ENCODE measurements around the gene CD2BP2.
"Not testable (repeated sequence)": the region's sequence is repeated elsewhere in the genome, so short reads cannot be mapped to it uniquely, and the experiment has no call there.

Gene CD2BP2

DNA sequence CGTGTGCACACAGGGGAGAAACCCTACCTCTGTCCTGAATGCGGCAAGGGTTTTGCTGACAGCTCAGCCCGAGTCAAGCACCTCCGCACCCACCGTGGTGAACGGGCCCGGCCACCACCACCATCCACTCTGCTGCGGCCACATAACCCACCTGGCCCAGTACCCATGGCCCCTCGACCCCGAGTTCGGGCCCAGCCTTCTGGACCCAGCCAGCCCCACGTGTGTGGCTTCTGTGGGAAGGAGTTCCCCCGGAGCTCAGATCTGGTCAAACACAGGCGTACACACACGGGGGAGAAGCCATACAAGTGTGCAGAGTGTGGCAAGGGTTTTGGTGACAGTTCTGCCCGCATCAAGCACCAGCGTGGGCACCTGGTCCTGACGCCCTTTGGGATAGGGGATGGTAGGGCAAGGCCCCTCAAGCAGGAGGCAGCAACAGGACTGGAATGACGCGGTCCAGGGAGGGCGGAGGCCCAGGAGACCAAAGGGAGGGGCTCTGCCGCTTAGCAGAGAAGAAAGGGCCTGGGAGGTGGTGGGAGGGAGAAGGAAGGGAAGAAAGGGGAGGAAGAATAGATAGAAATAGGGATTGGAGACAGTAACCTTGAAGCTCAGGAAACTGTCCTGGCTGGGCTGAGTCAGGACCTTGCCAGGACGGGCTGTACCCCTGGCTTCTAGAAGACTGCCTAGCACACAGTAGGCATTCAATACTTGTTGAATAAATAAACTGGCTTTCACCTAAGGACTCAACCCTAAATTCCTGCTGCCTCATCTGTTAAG lies 43.7 kb upstream of the CD2BP2 start:
- H3K18ac ChIP-seq (ENCODE audit: low read length), result peak overlapping the region; percentile 41
- H2BK120ac ChIP-seq (ENCODE audit: low read depth, low read length), result no peak overlapping the region
- H3K4me2 ChIP-seq (ENCODE audit: insufficient read depth, low read length, poor library complexity, severe bottlenecking), result no peak overlapping the region
- H3K4me3 ChIP-seq (ENCODE audit: low read length in 2 of 2), result no peak overlapping the region
- peak overlapping the region; percentile 68 for H2AK5ac ChIP-seq (ENCODE audit: low read depth, low read length)
- H2AFZ ChIP-seq (ENCODE audit: low read length), result no peak overlapping the region
- no peaks in the 10 kb centered on the region for H3K27me3 ChIP-seq (ENCODE audit: control insufficient read depth in 3 of 3, insufficient read depth in 3 of 3, low read depth in 1 of 3, low read length in 3 of 3)
- peak overlapping the region; percentile 63 for H2BK12ac ChIP-seq (ENCODE audit: low read length)
- H3K4ac ChIP-seq (ENCODE audit: low read length), result no peak overlapping the region
- H4K8ac ChIP-seq (ENCODE audit: low read depth, low read length), result no peak overlapping the region
- no peaks in the 10 kb centered on the region for H3K9me3 ChIP-seq (replicated peaks in 1 of 2; ENCODE audit: control insufficient read depth in 2 of 2, insufficient read depth in 1 of 2, low read depth in 1 of 2, low read length in 2 of 2)
- no peak overlapping the region for H4K91ac ChIP-seq (ENCODE audit: low read depth, low read length, poor library complexity)
- peak overlapping the region; percentile 26 for H3K14ac ChIP-seq (ENCODE audit: low read length)
- H3K36me3 ChIP-seq (replicated peaks in 1 of 2; ENCODE audit: control insufficient read depth in 2 of 2, insufficient read depth in 2 of 2, low read length in 2 of 2), result peaks cover 18 to 37% of the 10 kb centered on the region in 2 donors
- no CpG with 5 or more reads among the region's 23 CpGs for WGBS, 2 donors (ENCODE audit: extremely low coverage in 2 of 2, insufficient read length in 2 of 2, insufficient replicate concordance in 1 of 2)
- peaks cover 17 to 23% of the 10 kb centered on the region in 2 donors for H3K4me1 ChIP-seq (ENCODE audit: control insufficient read depth in 2 of 2, insufficient read depth in 1 of 2, low read depth in 1 of 2, low read length in 2 of 2)
- H2BK15ac ChIP-seq (ENCODE audit: low read length), result peak overlapping the region; percentile 78
- DNase-seq (ENCODE audit: low spot score), result no peak
- H2BK5ac ChIP-seq (ENCODE audit: low read length), result peak overlapping the region; percentile 93
- peak overlapping the region; percentile 99 for H3K27ac ChIP-seq (replicated peaks; ENCODE audit: low read length)
- H3K79me1 ChIP-seq (ENCODE audit: low read depth, low read length), result peaks cover 15% of the 10 kb centered on the region
- H3K9ac ChIP-seq (ENCODE audit: low read depth, low read length, poor library complexity), result peak overlapping the region; percentile 72
- peak overlapping the region; percentile 18 for H3K23ac ChIP-seq (ENCODE audit: low read depth, low read length, poor library complexity)

DNA sequence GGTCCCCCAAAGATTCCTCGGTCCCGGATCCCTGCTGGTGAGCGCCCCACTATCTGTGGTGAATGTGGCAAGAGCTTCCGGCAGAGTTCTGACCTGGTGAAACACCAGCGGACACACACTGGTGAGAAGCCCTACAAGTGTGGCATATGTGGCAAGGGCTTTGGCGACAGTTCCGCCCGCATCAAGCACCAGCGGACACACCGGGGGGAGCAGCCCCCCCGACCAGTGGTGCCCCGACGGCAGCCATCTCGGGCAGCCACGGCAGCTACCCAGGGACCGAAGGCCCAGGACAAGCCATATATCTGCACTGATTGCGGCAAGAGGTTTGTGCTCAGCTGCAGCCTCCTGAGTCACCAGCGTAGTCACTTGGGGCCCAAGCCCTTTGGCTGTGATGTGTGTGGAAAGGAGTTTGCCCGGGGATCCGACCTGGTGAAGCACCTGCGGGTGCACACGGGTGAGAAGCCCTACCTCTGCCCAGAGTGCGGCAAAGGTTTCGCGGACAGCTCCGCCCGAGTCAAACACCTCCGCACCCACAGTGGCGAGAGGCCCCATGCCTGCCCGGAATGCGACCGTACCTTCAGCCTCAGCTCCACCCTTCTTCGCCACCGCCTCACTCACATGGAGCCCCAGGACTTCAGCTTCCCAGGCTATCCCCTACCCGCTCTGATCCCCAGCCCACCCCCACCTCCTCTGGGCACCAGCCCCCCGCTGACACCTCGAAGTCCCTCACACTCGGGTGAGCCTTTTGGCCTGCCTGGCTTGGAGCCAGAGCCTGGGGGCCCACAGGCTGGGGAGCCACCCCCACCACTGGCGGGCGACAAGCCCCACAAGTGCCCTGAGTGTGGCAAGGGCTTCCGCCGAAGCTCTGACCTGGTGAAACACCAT lies 42.9 kb upstream of the CD2BP2 start:
- H3K4me3 ChIP-seq (ENCODE audit: low read length in 2 of 2), result no peak overlapping the region
- H2BK12ac ChIP-seq (ENCODE audit: low read length), result peak overlapping the region; percentile 63
- H2AK5ac ChIP-seq (ENCODE audit: low read depth, low read length), result peak overlapping the region; percentile 68
- H3K23ac ChIP-seq (ENCODE audit: low read depth, low read length, poor library complexity), result peak overlapping the region; percentile 18
- peak overlapping the region; percentile 93 for H2BK5ac ChIP-seq (ENCODE audit: low read length)
- H3K18ac ChIP-seq (ENCODE audit: low read length), result no peak overlapping the region
- H4K8ac ChIP-seq (ENCODE audit: low read depth, low read length), result no peak overlapping the region
- peak overlapping the region; percentile 78 for H2BK15ac ChIP-seq (ENCODE audit: low read length)
- H3K14ac ChIP-seq (ENCODE audit: low read length), result no peak overlapping the region
- WGBS, 2 donors (ENCODE audit: extremely low coverage in 2 of 2, insufficient read length in 2 of 2, insufficient replicate concordance in 1 of 2), result no CpG with 5 or more reads among the region's 42 CpGs
- H3K9me3 ChIP-seq (replicated peaks in 1 of 2; ENCODE audit: control insufficient read depth in 2 of 2, insufficient read depth in 1 of 2, low read depth in 1 of 2, low read length in 2 of 2), result no peaks in the 10 kb centered on the region
- peaks cover 15% of the 10 kb centered on the region for H3K79me1 ChIP-seq (ENCODE audit: low read depth, low read length)
- H2BK120ac ChIP-seq (ENCODE audit: low read depth, low read length), result no peak overlapping the region
- no peak overlapping the region for H2AFZ ChIP-seq (ENCODE audit: low read length)
- no peak overlapping the region for H4K91ac ChIP-seq (ENCODE audit: low read depth, low read length, poor library complexity)
- peak overlapping the region; percentile 72 for H3K9ac ChIP-seq (ENCODE audit: low read depth, low read length, poor library complexity)
- H3K4ac ChIP-seq (ENCODE audit: low read length), result no peak overlapping the region
- peaks cover 18 to 37% of the 10 kb centered on the region in 2 donors for H3K36me3 ChIP-seq (replicated peaks in 1 of 2; ENCODE audit: control insufficient read depth in 2 of 2, insufficient read depth in 2 of 2, low read length in 2 of 2)
- no peak for DNase-seq (ENCODE audit: low spot score)
- H3K27me3 ChIP-seq (ENCODE audit: control insufficient read depth in 3 of 3, insufficient read depth in 3 of 3, low read depth in 1 of 3, low read length in 3 of 3), result no peaks in the 10 kb centered on the region
- no peak overlapping the region for H3K4me2 ChIP-seq (ENCODE audit: insufficient read depth, low read length, poor library complexity, severe bottlenecking)
- peaks cover 20 to 23% of the 10 kb centered on the region in 2 donors for H3K4me1 ChIP-seq (ENCODE audit: control insufficient read depth in 2 of 2, insufficient read depth in 1 of 2, low read depth in 1 of 2, low read length in 2 of 2)
- H3K27ac ChIP-seq (replicated peaks; ENCODE audit: low read length), result no peak overlapping the region

DNA sequence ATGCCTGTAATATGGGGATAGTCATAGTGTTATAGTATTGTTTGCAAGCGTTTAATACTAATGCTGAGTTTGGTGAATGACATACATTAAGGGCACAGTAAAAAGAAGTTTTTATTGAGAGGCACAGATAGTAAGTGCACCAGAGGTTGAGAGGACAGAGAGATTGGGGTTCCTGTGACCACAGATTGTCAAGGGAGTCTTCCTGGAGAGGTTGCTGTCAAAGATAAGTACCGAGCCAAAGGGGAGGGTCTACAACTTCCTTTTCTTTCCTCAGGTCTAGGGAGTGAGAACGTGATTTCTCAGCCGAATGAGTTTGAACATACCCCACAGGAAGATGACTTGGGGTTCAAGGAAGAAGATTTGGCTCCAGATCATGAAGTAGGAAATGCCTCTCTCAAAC lies 41.9 kb upstream of the CD2BP2 start:
- Histone ChIP-seq H3K14ac (ENCODE audit: low read length) (no peak overlapping the region), H3K27ac (replicated peaks; ENCODE audit: low read length) (no peak overlapping the region), H3K27me3 (ENCODE audit: control insufficient read depth in 3 of 3, insufficient read depth in 3 of 3, low read depth in 1 of 3, low read length in 3 of 3) (no peaks in the 10 kb centered on the region), H3K4me3 (ENCODE audit: low read length in 2 of 2) (no peak overlapping the region), H3K4me1 (ENCODE audit: control insufficient read depth in 2 of 2, insufficient read depth in 1 of 2, low read depth in 1 of 2, low read length in 2 of 2) (peaks cover 20 to 23% of the 10 kb centered on the region in 2 donors), H4K8ac (ENCODE audit: low read depth, low read length) (no peak overlapping the region), H2BK5ac (ENCODE audit: low read length) (no peak overlapping the region), H3K9ac (ENCODE audit: low read depth, low read length, poor library complexity) (no peak overlapping the region), H3K36me3 (replicated peaks in 1 of 2; ENCODE audit: control insufficient read depth in 2 of 2, insufficient read depth in 2 of 2, low read length in 2 of 2) (peaks cover 18 to 37% of the 10 kb centered on the region in 2 donors), H2BK12ac (ENCODE audit: low read length) (no peak overlapping the region), H3K18ac (ENCODE audit: low read length) (no peak overlapping the region), H4K91ac (ENCODE audit: low read depth, low read length, poor library complexity) (no peak overlapping the region), H2AK5ac (ENCODE audit: low read depth, low read length) (no peak overlapping the region), H3K4ac (ENCODE audit: low read length) (no peak overlapping the region), H3K9me3 (replicated peaks in 1 of 2; ENCODE audit: control insufficient read depth in 2 of 2, insufficient read depth in 1 of 2, low read depth in 1 of 2, low read length in 2 of 2) (no peaks in the 10 kb centered on the region), H2BK120ac (ENCODE audit: low read depth, low read length) (no peak overlapping the region), H3K4me2 (ENCODE audit: insufficient read depth, low read length, poor library complexity, severe bottlenecking) (no peak overlapping the region), H2AFZ (ENCODE audit: low read length) (no peak overlapping the region), H3K79me1 (ENCODE audit: low read depth, low read length) (peaks cover 15% of the 10 kb centered on the region), H2BK15ac (ENCODE audit: low read length) (no peak overlapping the region), H3K23ac (ENCODE audit: low read depth, low read length, poor library complexity) (no peak overlapping the region)
- DNase-seq (ENCODE audit: low spot score), result no peak
- no CpG with 5 or more reads among the region's 4 CpGs for WGBS, 2 donors (ENCODE audit: extremely low coverage in 2 of 2, insufficient read length in 2 of 2, insufficient replicate concordance in 1 of 2)

DNA sequence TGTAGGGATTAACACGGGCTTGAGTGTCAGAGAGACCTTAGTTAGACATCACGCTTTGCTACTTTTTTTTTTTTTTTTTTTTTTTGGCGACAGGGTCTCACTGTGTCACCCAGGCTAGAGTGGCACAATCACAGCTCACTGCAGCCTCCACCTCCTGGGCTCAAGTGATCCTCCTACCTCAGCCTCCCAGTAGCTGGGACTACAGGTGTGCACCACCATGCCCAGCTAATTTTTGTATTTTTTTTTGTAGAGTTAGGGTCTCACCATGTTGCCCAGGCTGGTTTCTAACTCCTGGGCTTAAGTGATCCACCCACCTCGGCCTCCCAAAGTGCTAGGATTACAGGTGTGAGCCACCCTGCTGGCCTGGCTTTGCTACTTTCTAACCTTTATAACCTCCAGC lies 41.5 kb upstream of the CD2BP2 start:
- H2BK15ac ChIP-seq (ENCODE audit: low read length); H3K14ac ChIP-seq (ENCODE audit: low read length); DNase-seq (ENCODE audit: low spot score); H3K4me2 ChIP-seq (ENCODE audit: insufficient read depth, low read length, poor library complexity, severe bottlenecking); H3K18ac ChIP-seq (ENCODE audit: low read length); H4K8ac ChIP-seq (ENCODE audit: low read depth, low read length); H2BK120ac ChIP-seq (ENCODE audit: low read depth, low read length); H3K23ac ChIP-seq (ENCODE audit: low read depth, low read length, poor library complexity); H2BK12ac ChIP-seq (ENCODE audit: low read length); H3K27me3 ChIP-seq (ENCODE audit: control insufficient read depth in 3 of 3, insufficient read depth in 3 of 3, low read depth in 1 of 3, low read length in 3 of 3); H3K9ac ChIP-seq (ENCODE audit: low read depth, low read length, poor library complexity); H2BK5ac ChIP-seq (ENCODE audit: low read length); H2AK5ac ChIP-seq (ENCODE audit: low read depth, low read length); H3K4ac ChIP-seq (ENCODE audit: low read length); H3K9me3 ChIP-seq (replicated peaks in 1 of 2; ENCODE audit: control insufficient read depth in 2 of 2, insufficient read depth in 1 of 2, low read depth in 1 of 2, low read length in 2 of 2); H4K91ac ChIP-seq (ENCODE audit: low read depth, low read length, poor library complexity); H3K27ac ChIP-seq (replicated peaks; ENCODE audit: low read length); H2AFZ ChIP-seq (ENCODE audit: low read length): not testable (repeated sequence)
- peaks cover 18 to 37% of the 10 kb centered on the region in 2 donors for H3K36me3 ChIP-seq (replicated peaks in 1 of 2; ENCODE audit: control insufficient read depth in 2 of 2, insufficient read depth in 2 of 2, low read length in 2 of 2)
- peaks cover 15% of the 10 kb centered on the region for H3K79me1 ChIP-seq (ENCODE audit: low read depth, low read length)
- peak overlapping the region in 1 of 2 donors; percentile 70 for H3K4me3 ChIP-seq (ENCODE audit: low read length in 2 of 2)
- WGBS, 2 donors (ENCODE audit: extremely low coverage in 2 of 2, insufficient read length in 2 of 2, insufficient replicate concordance in 1 of 2), result no CpG with 5 or more reads among the region's 4 CpGs
- peaks cover 20 to 23% of the 10 kb centered on the region in 2 donors for H3K4me1 ChIP-seq (ENCODE audit: control insufficient read depth in 2 of 2, insufficient read depth in 1 of 2, low read depth in 1 of 2, low read length in 2 of 2)

Data from neuronal stem cell (in vitro differentiated cells).